Psoas muscle (tissue), 8 donors: ENCODE results near the gene ZDHHC11B. TPM values are rescaled to one million over a fixed set of nuclear protein-coding genes. Genes with fewer than 3 reads are reported as not detected.
"Not testable (repeated sequence)": the region's sequence is repeated elsewhere in the genome, so short reads cannot be mapped to it uniquely, and the experiment has no call there.

Source experiments
- ATAC-seq, 4 donors: fragments of 200-7000 bp; cut with Tn5 transposase; one replicate each; pipeline ENCODE4 v1.9.1; 2020; ENCODE audit warnings: moderate library complexity in 3 of 4, mild to moderate bottlenecking in 2 of 4
- DNase-seq, 2 donors: peaks; one replicate each; pipeline ENCODE4 v3.0.0-alpha.2; 2020
- H3K27ac ChIP-seq: fragments of 200-600 bp; one replicate; pipeline ENCODE4 v1.8.0; 2022
- H3K27me3 ChIP-seq, 3 donors: fragments of 200-600 bp in 1 of 3; one replicate each; pipeline versions ENCODE4 v1.6.1 to v1.8.0; 2013 to 2022; ENCODE audit warnings: low read length in 2 of 3, mild to moderate bottlenecking in 2 of 3, moderate library complexity in 1 of 3; ENCODE audit not compliant: insufficient read depth in 3 of 3
- H3K36me3 ChIP-seq, 2 donors: fragments of 200-600 bp in 1 of 2; one replicate each; pipeline versions ENCODE4 v1.6.1 to v1.8.0; 2013 to 2022; ENCODE audit warnings: low read depth in 1 of 2, mild to moderate bottlenecking in 1 of 2, moderate library complexity in 1 of 2; ENCODE audit not compliant: insufficient read depth in 1 of 2
- H3K4me1 ChIP-seq: fragments of 200-600 bp; one replicate; pipeline ENCODE4 v1.8.0; 2022
- H3K4me3 ChIP-seq: fragments of 200-600 bp; one replicate; pipeline ENCODE4 v1.8.0; 2022; ENCODE audit warnings: mild to moderate bottlenecking
- H3K9me3 ChIP-seq: fragments of 200-600 bp; one replicate; pipeline ENCODE4 v1.8.0; 2022
- CTCF ChIP-seq: fragments of 200-600 bp; IDR thresholded peaks from one replicate; pipeline ENCODE4 v1.8.0; 2022; ENCODE audit warnings: antibody characterized with exemption
- WGBS, 3 donors: extraction: QIAGEN DNeasy Blood & Tissue Kit; methylation state at CpG; one replicate each; pipeline versions ENCODE4 v1.1.6 to v1.1.7; 2013; 5-methylcytosine and 5-hydroxymethylcytosine counted together
- intact Hi-C, 2 donors: fragments of 100-400 bp; cut with DNase I; formaldehyde crosslinking; loops; one replicate each; pipeline versions ENCODE4 v1.11.0 to v1.14.2; 2022
- polyA plus RNA-seq, 3 donors: library from polyadenylated mRNA; stranded (reverse); fragments of 200-250 nt; gene quantifications; one replicate each; pipeline ENCODE4 v1.2.3, GENCODE V29; 2013
- total RNA-seq, 4 donors: library from RNA; stranded (reverse); fragmentation: NEBNext Ultra II Directional in 2 of 4; extraction: Animal tissue kit (Norgen Biotek cat#: 25700) in 2 of 4; gene quantifications; one replicate each; pipeline versions ENCODE4 v1.2.1 to v1.2.4, GENCODE V29; 2021 to 2023
- donor health status: healthy with polysubstance abuse.
- donor health status: DM: no; HTN: no; CAD: no; lungs with moderate emphysema.
- donor health status: Bipolar disorder and iron deficiency.
- donor health status: healthy.
- donor health status: DM: yes; HTN: yes; CAD: no.
- donor health status: DM: no; HTN: no; CAD: no.
- donor health status: DM: no; HTN: no; CAD: no.
- donor health status: DM: yes; HTN: yes; CAD: no.

Gene ZDHHC11B
- total and polyA plus RNA-seq, 7 donors = 0.38 to 7.4 (median 1.3) TPM

GRCh38 chr5:680836-681235 is 103.7 kb downstream of the ZDHHC11B start:
- 50 to 69% (median 54%) methylated on average over 13 of the region's 13 CpGs for WGBS, 3 donors
- H3K27ac ChIP-seq, H3K4me1 ChIP-seq, H3K4me3 ChIP-seq, H3K36me3 ChIP-seq, H3K27me3 ChIP-seq, intact Hi-C loops, H3K9me3 ChIP-seq, ATAC-seq: not testable (repeated sequence)
- peak in 1 of 2 donors; percentile 9 for DNase-seq

GRCh38 chr5:680118-680795 is 104.3 kb downstream of the ZDHHC11B start:
- ATAC-seq, intact Hi-C loops, H3K4me1 ChIP-seq, H3K36me3 ChIP-seq, H3K4me3 ChIP-seq, H3K27me3 ChIP-seq, H3K9me3 ChIP-seq, DNase-seq, H3K27ac ChIP-seq: not testable (repeated sequence)
- 63 to 95% methylated on average over 4 to 14 of the region's 32 CpGs; no CpG with 5 or more reads in 1 of the 3 donors for WGBS, 3 donors

- DNase-seq, intact Hi-C loops, H3K27ac ChIP-seq, ATAC-seq, H3K4me3 ChIP-seq, H3K27me3 ChIP-seq, H3K9me3 ChIP-seq, H3K36me3 ChIP-seq: not testable (repeated sequence)
- WGBS, 3 donors = 74 to 84% (median 76%) methylated on average over 10 to 14 of the region's 17 CpGs
- peaks cover 10% of the 10 kb centered on the region for H3K4me1 ChIP-seq
Observed at GRCh38 chr5:679166-679895, 105.2 kb downstream of the ZDHHC11B start.

- 92 to 98% (median 97%) methylated on average over 6 to 16 of the region's 16 CpGs for WGBS, 3 donors
Observed at GRCh38 chr5:678521-678920, 106.0 kb downstream of the ZDHHC11B start.

GRCh38 chr5:677131-678101 is 107.1 kb downstream of the ZDHHC11B start:
- Histone ChIP-seq H3K9me3 (no peaks in the 10 kb centered on the region), H3K27ac (no peak overlapping the region), H3K4me1 (peaks cover 26% of the 10 kb centered on the region), H3K27me3 (no peaks in the 10 kb centered on the region), H3K4me3 (no peak overlapping the region), H3K36me3 (no peaks in the 10 kb centered on the region)
- intact Hi-C loops = no loop called here
- no peak for TF ChIP-seq CTCF
- peak; percentile 13 to 38 for DNase-seq
- 83 to 84% (median 84%) methylated on average over 43 to 44 of the region's 44 CpGs for WGBS, 3 donors
- ATAC-seq = no peak

More at GRCh38 chr5:678521-678920, 106.0 kb downstream of the ZDHHC11B start:
- H3K27me3 ChIP-seq, ATAC-seq, H3K27ac ChIP-seq, H3K36me3 ChIP-seq, H3K9me3 ChIP-seq, DNase-seq, intact Hi-C loops, H3K4me3 ChIP-seq: not testable (repeated sequence)
- H3K4me1 ChIP-seq = peaks cover 15% of the 10 kb centered on the region

GRCh38 chr5:676699-677076 is 107.8 kb downstream of the ZDHHC11B start:
- WGBS, 3 donors = 89 to 96% (median 95%) methylated on average over 48 of the region's 48 CpGs
- DNase-seq (peak in 1 of 2 donors; percentile 21), ATAC-seq (no peak)
- intact Hi-C loops = no loop called here
- Histone ChIP-seq H3K4me3 (no peak overlapping the region), H3K9me3 (no peaks in the 10 kb centered on the region), H3K4me1 (peaks cover 34% of the 10 kb centered on the region), H3K27ac (no peak overlapping the region), H3K36me3 (no peaks in the 10 kb centered on the region), H3K27me3 (no peaks in the 10 kb centered on the region)
- no peak for TF ChIP-seq CTCF
